Breast epithelium (tissue), 3 donors: Measurements from ENCODE around the gene FLT4.

ENCODE experiments used
- POLR2A ChIP-seq: fragments of 450-650 bp; IDR thresholded peaks from one replicate; pipeline ENCODE4 v1.6.1; 2016; ENCODE audit warnings: antibody characterized with exemption, mild to moderate bottlenecking, moderate library complexity
- TF ChIP-seq, protein P1 (sequence below), 3 donors: fragments of 450-650 bp; IDR thresholded peaks; one replicate each; pipeline ENCODE4 v1.5.1; 2016 to 2017; ENCODE audit warnings: antibody characterized with exemption in 3 of 3, mild to moderate bottlenecking in 3 of 3, moderate library complexity in 3 of 3

DNA sequence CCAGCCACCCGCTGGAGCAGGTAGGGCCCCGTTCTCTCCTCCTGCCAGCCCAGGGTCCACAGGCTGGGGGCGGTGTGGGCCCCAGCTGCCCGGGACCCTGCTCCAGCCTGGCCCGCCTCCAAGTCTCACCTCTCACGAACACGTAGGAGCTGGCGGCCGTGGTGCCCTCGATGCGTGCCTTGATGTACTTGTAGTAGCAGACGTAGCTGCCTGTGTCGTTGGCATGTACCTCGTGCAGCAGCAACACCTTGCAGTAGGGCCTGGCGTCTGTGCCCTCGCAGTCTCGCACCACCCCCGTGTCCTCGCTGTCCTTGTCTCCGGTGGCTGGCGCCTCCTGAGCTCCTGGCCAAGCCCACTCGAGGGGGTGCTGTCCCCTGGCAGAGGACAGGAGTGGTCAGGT is 19.0 kb downstream of the FLT4 start:
- TF ChIP-seq POLR2A, result no peak
- TF ChIP-seq, protein P1, sequence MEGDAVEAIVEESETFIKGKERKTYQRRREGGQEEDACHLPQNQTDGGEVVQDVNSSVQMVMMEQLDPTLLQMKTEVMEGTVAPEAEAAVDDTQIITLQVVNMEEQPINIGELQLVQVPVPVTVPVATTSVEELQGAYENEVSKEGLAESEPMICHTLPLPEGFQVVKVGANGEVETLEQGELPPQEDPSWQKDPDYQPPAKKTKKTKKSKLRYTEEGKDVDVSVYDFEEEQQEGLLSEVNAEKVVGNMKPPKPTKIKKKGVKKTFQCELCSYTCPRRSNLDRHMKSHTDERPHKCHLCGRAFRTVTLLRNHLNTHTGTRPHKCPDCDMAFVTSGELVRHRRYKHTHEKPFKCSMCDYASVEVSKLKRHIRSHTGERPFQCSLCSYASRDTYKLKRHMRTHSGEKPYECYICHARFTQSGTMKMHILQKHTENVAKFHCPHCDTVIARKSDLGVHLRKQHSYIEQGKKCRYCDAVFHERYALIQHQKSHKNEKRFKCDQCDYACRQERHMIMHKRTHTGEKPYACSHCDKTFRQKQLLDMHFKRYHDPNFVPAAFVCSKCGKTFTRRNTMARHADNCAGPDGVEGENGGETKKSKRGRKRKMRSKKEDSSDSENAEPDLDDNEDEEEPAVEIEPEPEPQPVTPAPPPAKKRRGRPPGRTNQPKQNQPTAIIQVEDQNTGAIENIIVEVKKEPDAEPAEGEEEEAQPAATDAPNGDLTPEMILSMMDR (IDR thresholded peaks at IDR 0.05), result no peak
